Stimulated activated naive B cell treated with anti-CD40 and anti-IgM and Interleukin-4, amounts not matched to agents 10 μg/mL and 1 μg/mL and 100 μg/mL, for 72 hours (primary cell): Measurements from ENCODE around the gene CLEC4D.
"Not testable (repeated sequence)": the region's sequence is repeated elsewhere in the genome, so short reads cannot be mapped to it uniquely, and the experiment has no call there.

Experiments
- ATAC-seq, 2 donors: fragments of 150-1000 bp; cut with Tn5 transposase; replicated peaks; 2 replicates each; pipeline ENCODE4 v1.10.0; 2021; ENCODE audit warnings: moderate library complexity in 1 of 2
- DNase-seq: peaks from one replicate; pipeline ENCODE4 v3.0.0; 2021
- H3K27ac Mint-ChIP-seq: one replicate; pipeline ENCODE4 v1.8.0; 2022; ENCODE audit warnings: mild to moderate bottlenecking, mixed read lengths
- H3K27me3 Mint-ChIP-seq, 2 donors: one replicate each; pipeline ENCODE4 v1.8.0; 2022; ENCODE audit warnings: mixed read lengths in 2 of 2
- H3K36me3 Mint-ChIP-seq, 2 donors: one replicate each; pipeline ENCODE4 v1.8.0; 2022; ENCODE audit warnings: mixed read lengths in 2 of 2, mild to moderate bottlenecking in 1 of 2
- H3K4me1 Mint-ChIP-seq, 2 donors: one replicate each; pipeline ENCODE4 v1.8.0; 2022; ENCODE audit warnings: mixed read lengths in 2 of 2, mild to moderate bottlenecking in 1 of 2
- H3K4me3 Mint-ChIP-seq, 2 donors: one replicate each; pipeline ENCODE4 v1.8.0; 2022; ENCODE audit warnings: mild to moderate bottlenecking in 2 of 2, mixed read lengths in 2 of 2, moderate library complexity in 1 of 2
- H3K9me3 Mint-ChIP-seq, 2 donors: one replicate each; pipeline ENCODE4 v1.8.0; 2022; ENCODE audit warnings: mixed read lengths in 2 of 2, mild to moderate bottlenecking in 1 of 2

Gene CLEC4D

GRCh38 chr12:8507596-8507995 is 5.7 kb upstream of the CLEC4D start:
- no peak for DNase-seq
- H3K9me3 Mint-ChIP-seq: no peaks in the 10 kb centered on the region
- H3K27ac Mint-ChIP-seq: no peak overlapping the region
- H3K36me3 Mint-ChIP-seq: no peaks in the 10 kb centered on the region
- H3K4me3 Mint-ChIP-seq: no peak overlapping the region
- peaks cover 10 to 19% of the 10 kb centered on the region in 2 donors for H3K4me1 Mint-ChIP-seq
- no peak for ATAC-seq
- peaks cover 36 to 46% of the 10 kb centered on the region in 2 donors for H3K27me3 Mint-ChIP-seq

GRCh38 chr12:8508223-8508622 is 5.1 kb upstream of the CLEC4D start:
- Mint-ChIP-seq H3K9me3 (no peaks in the 10 kb centered on the region), H3K4me1 (peaks cover 10 to 19% of the 10 kb centered on the region in 2 donors), H3K36me3 (no peaks in the 10 kb centered on the region), H3K27ac (no peak overlapping the region), H3K4me3 (no peak overlapping the region), H3K27me3 (peaks cover 40 to 52% of the 10 kb centered on the region in 2 donors)
- ATAC-seq: no peak
- no peak for DNase-seq

- no peak overlapping the region for H3K4me3 Mint-ChIP-seq
- peak overlapping the region; percentile 20 for H3K27ac Mint-ChIP-seq
- no peaks in the 10 kb centered on the region for H3K9me3 Mint-ChIP-seq
- peaks cover 10 to 19% of the 10 kb centered on the region in 2 donors for H3K4me1 Mint-ChIP-seq
- DNase-seq (peak; percentile 13), ATAC-seq (peak; percentile 67 to 78)
- no peaks in the 10 kb centered on the region for H3K36me3 Mint-ChIP-seq
- peaks cover 45 to 58% of the 10 kb centered on the region in 2 donors for H3K27me3 Mint-ChIP-seq
Measured at GRCh38 chr12:8508910-8509841, 4.1 kb upstream of the CLEC4D start.

GRCh38 chr12:8517971-8518370 is 4.7 kb downstream of the CLEC4D start:
- H3K4me1 Mint-ChIP-seq: no peaks in the 10 kb centered on the region
- DNase-seq (no peak), ATAC-seq (no peak)
- H3K9me3 Mint-ChIP-seq: peaks cover 0 to 1% of the 10 kb centered on the region in 2 donors
- no peak overlapping the region for H3K27ac Mint-ChIP-seq
- H3K36me3 Mint-ChIP-seq: no peaks in the 10 kb centered on the region
- peaks cover 16 to 39% of the 10 kb centered on the region in 2 donors for H3K27me3 Mint-ChIP-seq
- H3K4me3 Mint-ChIP-seq: no peak overlapping the region

GRCh38 chr12:8519171-8519570 is 5.9 kb downstream of the CLEC4D start:
- H3K36me3 Mint-ChIP-seq: no peaks in the 10 kb centered on the region
- no peak overlapping the region for H3K27ac Mint-ChIP-seq
- no peak overlapping the region for H3K4me3 Mint-ChIP-seq
- peaks cover 0 to 3% of the 10 kb centered on the region in 2 donors for H3K9me3 Mint-ChIP-seq
- peaks cover 10 to 41% of the 10 kb centered on the region in 2 donors for H3K27me3 Mint-ChIP-seq
- no peak for DNase-seq
- no peaks in the 10 kb centered on the region for H3K4me1 Mint-ChIP-seq
- ATAC-seq: no peak

DNA sequence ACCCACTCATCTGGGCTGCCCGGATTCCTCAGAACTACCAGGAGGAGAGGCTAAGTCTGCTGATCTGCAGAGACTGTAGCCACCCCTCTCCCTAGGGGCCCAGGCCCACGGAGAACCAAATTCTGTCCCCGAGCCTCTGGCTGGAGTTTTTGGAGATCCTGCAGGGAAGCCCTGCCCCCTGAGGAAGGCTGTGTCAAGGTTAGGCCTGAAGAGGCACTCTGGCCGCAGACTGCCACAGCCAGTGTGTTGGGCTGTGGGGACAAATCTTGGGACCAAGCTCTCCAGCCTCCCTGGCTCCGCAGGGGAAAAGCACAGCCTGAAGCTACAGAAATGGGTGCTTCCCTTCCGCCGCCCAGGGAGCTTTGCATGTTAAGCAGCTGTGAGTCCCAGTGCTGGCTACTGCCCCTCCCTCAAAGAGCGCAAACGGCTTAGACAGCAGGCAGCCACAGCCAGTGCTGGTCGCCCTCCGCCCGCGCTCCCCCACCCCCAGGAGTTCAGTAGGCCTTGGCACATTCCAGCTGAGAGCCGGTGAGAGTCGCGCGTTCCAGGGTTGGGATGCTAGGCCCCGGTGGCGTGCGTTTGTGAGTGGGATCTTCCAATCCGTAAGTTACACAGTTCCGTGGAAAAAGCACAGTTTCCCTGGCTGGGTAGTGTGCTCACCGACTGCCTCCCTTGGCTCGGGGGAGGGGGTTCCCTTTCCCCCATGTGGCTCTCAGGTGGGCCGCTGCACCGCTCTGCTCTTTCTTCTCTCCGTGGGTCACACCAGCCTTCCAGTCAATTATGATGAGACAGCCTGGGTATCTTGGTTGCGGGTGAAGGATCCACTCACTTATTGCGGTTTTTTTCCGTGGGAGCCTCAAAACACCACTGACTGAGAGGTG is 14.2 kb downstream of the CLEC4D start:
- Mint-ChIP-seq H3K9me3 (peaks cover 6 to 14% of the 10 kb centered on the region in 2 donors), H3K27ac (no peak overlapping the region), H3K4me3 (no peak overlapping the region), H3K4me1 (no peaks in the 10 kb centered on the region), H3K27me3 (peaks cover 30 to 55% of the 10 kb centered on the region in 2 donors), H3K36me3 (peaks cover 0 to 3% of the 10 kb centered on the region in 2 donors)
- ATAC-seq (no peak), DNase-seq (no peak)

- Mint-ChIP-seq H3K4me3 (no peak overlapping the region), H3K4me1 (no peaks in the 10 kb centered on the region), H3K27ac (no peak overlapping the region), H3K27me3 (peaks cover 26 to 36% of the 10 kb centered on the region in 2 donors), H3K36me3 (no peaks in the 10 kb centered on the region), H3K9me3 (no peaks in the 10 kb centered on the region)
- ATAC-seq (no peak), DNase-seq (no peak)
Measured at GRCh38 chr12:8532045-8532444, 18.7 kb downstream of the CLEC4D start.

GRCh38 chr12:8537820-8538219 is 24.5 kb downstream of the CLEC4D start:
- H3K9me3 Mint-ChIP-seq, DNase-seq, H3K4me3 Mint-ChIP-seq, H3K27ac Mint-ChIP-seq, H3K36me3 Mint-ChIP-seq, ATAC-seq: not testable (repeated sequence)
- H3K4me1 Mint-ChIP-seq: peaks cover 11 to 18% of the 10 kb centered on the region in 2 donors
- H3K27me3 Mint-ChIP-seq: peaks cover 39 to 48% of the 10 kb centered on the region in 2 donors

- Mint-ChIP-seq H3K27me3 (peaks cover 27 to 29% of the 10 kb centered on the region in 2 donors), H3K27ac (peak within 1 kb of the TSS; percentile 56), H3K4me1 (peaks cover 11 to 18% of the 10 kb centered on the region in 2 donors)
- H3K36me3 Mint-ChIP-seq, DNase-seq, H3K9me3 Mint-ChIP-seq, ATAC-seq, H3K4me3 Mint-ChIP-seq: not testable (repeated sequence)
Measured at GRCh38 chr12:8540831-8541230, 27.5 kb downstream of the CLEC4D start, which contains the start of gene CLEC4E. Gene CLEC4E, minus strand, starts transcription at chr12:8540905. Its CDS starts 108 bp downstream, at chr12:8540797.

GRCh38 chr12:8541562-8541961 is 28.3 kb downstream of the CLEC4D start:
- no peaks in the 10 kb centered on the region for H3K36me3 Mint-ChIP-seq
- peak overlapping the region; percentile 56 for H3K27ac Mint-ChIP-seq
- peaks cover 3 to 8% of the 10 kb centered on the region in 2 donors for H3K9me3 Mint-ChIP-seq
- ATAC-seq (no peak), DNase-seq (no peak)
- peaks cover 12 to 18% of the 10 kb centered on the region in 2 donors for H3K4me1 Mint-ChIP-seq
- peaks cover 29 to 32% of the 10 kb centered on the region in 2 donors for H3K27me3 Mint-ChIP-seq
- H3K4me3 Mint-ChIP-seq: no peak overlapping the region

DNA sequence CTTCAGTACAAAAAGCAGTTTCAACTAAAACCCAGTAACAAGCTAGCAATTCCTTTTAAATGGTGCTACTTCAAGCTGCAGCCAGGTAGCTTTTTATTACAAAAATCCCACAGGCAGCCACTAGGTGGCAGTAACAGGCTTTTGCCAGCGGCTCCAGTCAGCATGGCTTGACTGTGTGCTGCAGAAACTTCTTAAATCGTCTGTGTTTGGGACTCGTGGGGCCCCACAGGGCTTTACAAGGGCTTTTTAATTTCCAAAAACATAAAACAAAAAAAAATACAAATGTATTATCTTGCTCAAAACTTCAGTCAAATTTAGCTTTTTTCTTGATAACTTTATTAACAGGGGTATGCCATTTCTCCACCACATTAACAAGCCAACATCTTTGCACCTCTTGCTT is 31.0 kb downstream of the CLEC4D start:
- Mint-ChIP-seq H3K36me3 (no peaks in the 10 kb centered on the region), H3K27ac (no peak overlapping the region), H3K9me3 (peaks cover 0 to 3% of the 10 kb centered on the region in 2 donors), H3K4me1 (peaks cover 14 to 18% of the 10 kb centered on the region in 2 donors), H3K27me3 (peaks cover 26 to 30% of the 10 kb centered on the region in 2 donors), H3K4me3 (no peak overlapping the region)
- DNase-seq (peak; percentile 60), ATAC-seq (peak; percentile 85)

DNA sequence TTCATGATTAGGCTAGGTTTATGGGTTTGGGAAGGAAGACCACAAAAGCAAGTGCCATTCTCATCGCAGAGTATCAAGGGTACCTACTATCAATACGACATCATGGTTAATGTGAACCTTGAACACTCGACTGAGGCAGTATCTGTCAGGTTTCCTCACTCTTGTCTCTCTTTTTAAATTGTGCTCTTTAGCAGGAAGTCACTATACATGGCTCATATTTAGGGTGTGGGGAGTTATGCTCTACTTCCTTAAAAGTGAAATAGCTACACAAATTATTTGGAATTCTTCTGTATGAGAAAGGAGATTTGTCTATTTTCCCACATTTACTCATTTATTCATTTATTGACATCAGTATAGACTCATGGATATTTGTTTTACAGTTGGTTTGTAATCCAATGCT is 33.3 kb downstream of the CLEC4D start:
- Mint-ChIP-seq H3K9me3 (peaks cover 0 to 1% of the 10 kb centered on the region in 2 donors), H3K27ac (no peak overlapping the region), H3K27me3 (peaks cover 11 to 13% of the 10 kb centered on the region in 2 donors), H3K4me3 (no peak overlapping the region), H3K36me3 (no peaks in the 10 kb centered on the region), H3K4me1 (peaks cover 5% of the 10 kb centered on the region in 2 donors)
- DNase-seq: no peak
- no peak for ATAC-seq

DNA sequence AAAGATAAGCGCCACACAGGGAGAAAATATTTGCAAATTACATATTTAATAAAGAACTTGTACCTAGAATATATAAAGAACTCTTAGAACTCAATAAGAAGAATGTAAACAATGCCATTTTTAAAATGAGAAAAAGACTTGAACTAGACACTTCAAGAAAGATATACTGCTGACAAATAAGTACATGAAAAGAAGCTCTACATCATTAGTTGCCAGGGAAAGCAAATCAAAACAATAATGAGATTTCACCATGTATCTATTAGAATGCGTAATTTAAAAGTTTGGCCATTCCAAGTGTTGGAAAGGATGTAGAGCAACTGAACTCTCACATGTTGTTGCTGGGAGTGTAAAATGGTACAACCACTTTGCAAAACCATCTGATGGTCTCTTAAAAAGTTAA is 34.3 kb downstream of the CLEC4D start:
- no peaks in the 10 kb centered on the region for H3K36me3 Mint-ChIP-seq
- peaks cover 0 to 3% of the 10 kb centered on the region in 2 donors for H3K4me1 Mint-ChIP-seq
- H3K4me3 Mint-ChIP-seq: no peak overlapping the region
- no peak for ATAC-seq
- H3K9me3 Mint-ChIP-seq: no peaks in the 10 kb centered on the region
- peaks cover 13 to 18% of the 10 kb centered on the region in 2 donors for H3K27me3 Mint-ChIP-seq
- no peak for DNase-seq
- H3K27ac Mint-ChIP-seq: no peak overlapping the region

DNA sequence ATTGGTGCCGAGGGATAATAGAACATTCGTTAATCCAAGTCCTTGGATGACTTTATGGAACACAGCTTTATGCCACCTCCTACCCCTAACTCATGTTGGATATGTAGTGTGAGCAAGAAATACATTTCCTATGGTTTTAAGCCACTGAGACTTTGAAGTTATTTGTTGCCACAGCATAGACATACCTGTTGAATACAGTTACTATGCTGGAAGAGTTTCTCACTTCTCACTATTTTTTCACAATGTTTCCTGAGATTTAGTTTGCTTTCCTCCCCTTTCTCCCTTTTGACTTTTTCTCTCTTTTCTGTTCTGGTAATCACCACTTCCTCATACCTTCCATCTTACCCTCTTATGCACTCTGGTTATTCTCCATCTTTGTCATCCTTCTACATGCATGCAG is 34.9 kb downstream of the CLEC4D start:
- Mint-ChIP-seq H3K4me3 (no peak overlapping the region), H3K27me3 (peaks cover 13 to 18% of the 10 kb centered on the region in 2 donors), H3K4me1 (peaks cover 0 to 3% of the 10 kb centered on the region in 2 donors), H3K36me3 (no peaks in the 10 kb centered on the region), H3K27ac (no peak overlapping the region), H3K9me3 (no peaks in the 10 kb centered on the region)
- DNase-seq: no peak
- no peak for ATAC-seq
